ENCODE data around the gene E2F7. TPM values are rescaled to one million over a fixed set of nuclear protein-coding genes. Genes with fewer than 3 reads are reported as not detected.

The E2F7 gene
- total and polyA plus RNA-seq, 2 of the 4 experiments (the other 2 are of a cell fraction) = 6.0 to 8.1 TPM

- Histone ChIP-seq H3K79me1 (ENCODE audit: low read depth in 1 of 2, low read length in 2 of 2) (no peaks in the 10 kb centered on the region), H2AFZ (replicated peaks; ENCODE audit: low read length, poor library complexity) (no peak overlapping the region), H2BK15ac (ENCODE audit: low read depth, low read length) (no peak overlapping the region), H3K4me1 (ENCODE audit: control insufficient read depth, insufficient read depth, low read length) (no peaks in the 10 kb centered on the region), H4K5ac (ENCODE audit: low read depth, low read length) (no peak overlapping the region), H2AK5ac (ENCODE audit: low read depth, low read length) (no peak overlapping the region), H3K9ac (ENCODE audit: low read depth, low read length) (no peak overlapping the region), H3K27ac (ENCODE audit: insufficient read depth, low read length) (no peak overlapping the region), H3K4me3 (ENCODE audit: insufficient read depth, low read depth, low read length) (no peak overlapping the region), H2BK20ac (ENCODE audit: low read depth, low read length) (no peak overlapping the region), H3K18ac (ENCODE audit: low read depth, low read length) (no peak overlapping the region), H3K56ac (ENCODE audit: extremely low read depth, insufficient read depth, low read length) (no peak overlapping the region), H3K23ac (ENCODE audit: low read depth, low read length) (no peak overlapping the region), H3K27me3 (ENCODE audit: control insufficient read depth, insufficient read depth, low read length) (no peaks in the 10 kb centered on the region), H3K4me2 (ENCODE audit: low read depth, low read length) (no peak overlapping the region), H3K9me3 (ENCODE audit: control insufficient read depth, insufficient read depth, low read length) (no peaks in the 10 kb centered on the region), H3K9me1 (ENCODE audit: insufficient read depth, low read length) (no peaks in the 10 kb centered on the region), H4K91ac (ENCODE audit: insufficient read depth, low read depth, low read length) (no peak overlapping the region), H3K4ac (ENCODE audit: low read depth, low read length) (no peak overlapping the region), H2BK5ac (ENCODE audit: low read depth, low read length, poor library complexity, severe bottlenecking) (no peak overlapping the region), H4K8ac (ENCODE audit: low read depth in 2 of 2, low read length in 2 of 2) (no peak overlapping the region), H4K20me1 (ENCODE audit: insufficient read depth, low read length) (no peaks in the 10 kb centered on the region), H3K14ac (replicated peaks; ENCODE audit: low read depth, low read length) (no peak overlapping the region), H2AK9ac (replicated peaks; ENCODE audit: low read depth, low read length, poor library complexity) (no peak overlapping the region), H3K36me3 (ENCODE audit: control insufficient read depth, insufficient read depth, low read length) (no peaks in the 10 kb centered on the region), H2BK120ac (ENCODE audit: low read depth, low read length) (no peak overlapping the region)
- no CpG with 5 or more reads among the region's 1 CpG for WGBS, 2 experiments (ENCODE audit: extremely low coverage in 2 of 2, insufficient read length in 1 of 2)
- no TSS peak for BruUV-seq (replicated peaks)
- dilution Hi-C loops (cut with HindIII; ENCODE audit: low sequenced_read_pairs, unreplicated experiment) = no loop called here
- intact Hi-C loops (cut with micrococcal nuclease) = no loop called here
- ChIA-PET CTCF (no interaction called here), POLR2A (ENCODE audit: unreplicated experiment) (no interaction called here)
- ATAC-seq (ENCODE audit: low read depth) = no peak
- TF ChIP-seq NFE2L2 (IDR thresholded peaks at IDR 0.05; ENCODE audit: low read depth, low read length) (no peak), BHLHE40 (IDR thresholded peaks at IDR 0.05; ENCODE audit: low read depth, low read length) (no peak)
- TF ChIP-seq, protein P1, sequence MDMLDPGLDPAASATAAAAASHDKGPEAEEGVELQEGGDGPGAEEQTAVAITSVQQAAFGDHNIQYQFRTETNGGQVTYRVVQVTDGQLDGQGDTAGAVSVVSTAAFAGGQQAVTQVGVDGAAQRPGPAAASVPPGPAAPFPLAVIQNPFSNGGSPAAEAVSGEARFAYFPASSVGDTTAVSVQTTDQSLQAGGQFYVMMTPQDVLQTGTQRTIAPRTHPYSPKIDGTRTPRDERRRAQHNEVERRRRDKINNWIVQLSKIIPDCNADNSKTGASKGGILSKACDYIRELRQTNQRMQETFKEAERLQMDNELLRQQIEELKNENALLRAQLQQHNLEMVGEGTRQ (IDR thresholded peaks at IDR 0.05; ENCODE audit: low read depth, low read length) = no peak
- in situ Hi-C loops (cut with MboI; ENCODE audit: low sequenced_read_pairs) = no loop called here
- DNase-seq = no peak
Measured at GRCh38 chr12:76990716-76991115, 74.7 kb downstream of the E2F7 start.

Measured in IMR-90 (cell line).